ENCODE measurements around the gene GALNT11. TPM values are rescaled to one million over a fixed set of nuclear protein-coding genes. Genes with fewer than 3 reads are reported as not detected.
A peak's percentile ranks its signal among the peaks of the same experiment; 100 is the strongest.

GALNT11 gene
- total RNA-seq, 1 donor from 2014 or later = 9.0 TPM

DNA sequence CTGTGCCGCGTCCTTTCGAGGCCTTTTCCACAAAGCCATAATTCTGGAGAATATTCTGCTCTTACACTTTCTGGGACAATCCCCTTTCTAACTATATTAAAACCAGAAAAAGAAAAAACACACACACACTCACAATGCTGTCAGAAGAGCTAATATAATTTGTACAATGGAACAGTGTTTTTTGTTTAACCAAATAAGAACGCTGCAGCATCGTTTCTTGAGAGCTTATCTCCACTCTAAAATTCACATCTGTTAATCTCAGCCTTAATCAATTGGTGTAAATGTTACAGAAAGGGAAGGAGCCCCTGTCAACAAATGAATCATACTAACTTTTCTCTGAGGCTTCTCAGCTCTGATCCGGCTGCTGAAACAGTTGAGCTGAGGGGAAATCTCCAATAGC is 123.9 kb downstream of the GALNT11 start:
- H3K36me3 Mint-ChIP-seq (ENCODE audit: low read depth) = peaks cover 87% of the 10 kb centered on the region
- no peak for DNase-seq
- ChIA-PET CTCF (interaction anchor here (0.7 kb wide), 1 partner anchor 10 kb away, joined by 3 read pairs; no protein-coding TSS in a partner anchor), POLR2A (interaction anchor here (0.5 kb wide), 1 partner anchor 280 kb away, joined by 3 read pairs; no protein-coding TSS in a partner anchor)
- no peak overlapping the region for H3K27ac Mint-ChIP-seq
- intact Hi-C loops (cut with micrococcal nuclease) = loop anchor here (5.0 kb wide), 1 partner anchor 558 kb away; no protein-coding TSS in a partner anchor
- peaks cover 3% of the 10 kb centered on the region for H3K4me1 Mint-ChIP-seq
- no peaks in the 10 kb centered on the region for H3K27me3 Mint-ChIP-seq
- no peak for ATAC-seq (ENCODE audit: low read depth)
- no peaks in the 10 kb centered on the region for H3K9me3 Mint-ChIP-seq
- no peak overlapping the region for H3K4me3 Mint-ChIP-seq
- TF ChIP-seq, protein P1, sequence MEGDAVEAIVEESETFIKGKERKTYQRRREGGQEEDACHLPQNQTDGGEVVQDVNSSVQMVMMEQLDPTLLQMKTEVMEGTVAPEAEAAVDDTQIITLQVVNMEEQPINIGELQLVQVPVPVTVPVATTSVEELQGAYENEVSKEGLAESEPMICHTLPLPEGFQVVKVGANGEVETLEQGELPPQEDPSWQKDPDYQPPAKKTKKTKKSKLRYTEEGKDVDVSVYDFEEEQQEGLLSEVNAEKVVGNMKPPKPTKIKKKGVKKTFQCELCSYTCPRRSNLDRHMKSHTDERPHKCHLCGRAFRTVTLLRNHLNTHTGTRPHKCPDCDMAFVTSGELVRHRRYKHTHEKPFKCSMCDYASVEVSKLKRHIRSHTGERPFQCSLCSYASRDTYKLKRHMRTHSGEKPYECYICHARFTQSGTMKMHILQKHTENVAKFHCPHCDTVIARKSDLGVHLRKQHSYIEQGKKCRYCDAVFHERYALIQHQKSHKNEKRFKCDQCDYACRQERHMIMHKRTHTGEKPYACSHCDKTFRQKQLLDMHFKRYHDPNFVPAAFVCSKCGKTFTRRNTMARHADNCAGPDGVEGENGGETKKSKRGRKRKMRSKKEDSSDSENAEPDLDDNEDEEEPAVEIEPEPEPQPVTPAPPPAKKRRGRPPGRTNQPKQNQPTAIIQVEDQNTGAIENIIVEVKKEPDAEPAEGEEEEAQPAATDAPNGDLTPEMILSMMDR (IDR thresholded peaks at IDR 0.05) = no peak

DNA sequence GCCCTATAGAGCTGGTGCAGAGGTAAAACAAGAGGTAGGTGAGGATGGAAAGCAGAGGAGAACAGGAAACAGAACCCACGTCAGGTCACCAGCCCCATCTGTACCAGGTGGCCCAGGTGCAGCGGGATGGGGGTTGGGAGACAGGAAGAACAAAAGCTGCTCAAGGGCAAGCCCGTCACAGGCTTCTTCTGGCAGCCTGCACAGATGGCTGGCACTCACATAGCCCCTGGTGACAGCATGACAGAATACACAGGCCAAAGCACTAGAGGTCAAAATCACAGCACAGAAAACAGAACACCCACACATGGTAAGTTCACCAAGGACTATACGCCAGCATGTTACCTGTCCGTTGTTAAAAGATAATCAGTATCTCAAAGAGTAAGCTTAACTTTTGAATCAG is 126.8 kb downstream of the GALNT11 start:
- POLR2A ChIA-PET = no interaction called here
- no peaks in the 10 kb centered on the region for H3K4me1 Mint-ChIP-seq
- ATAC-seq (ENCODE audit: low read depth) (no peak), DNase-seq (no peak)
- H3K27ac Mint-ChIP-seq = no peak overlapping the region
- CTCF ChIA-PET = no interaction called here
- TF ChIP-seq, protein P1 (IDR thresholded peaks at IDR 0.05) = no peak
- H3K27me3 Mint-ChIP-seq = no peaks in the 10 kb centered on the region
- intact Hi-C loops (cut with micrococcal nuclease) = no loop called here
- H3K36me3 Mint-ChIP-seq (ENCODE audit: low read depth) = peaks cover 81% of the 10 kb centered on the region
- H3K9me3 Mint-ChIP-seq = no peaks in the 10 kb centered on the region
- H3K4me3 Mint-ChIP-seq = no peak overlapping the region

DNA sequence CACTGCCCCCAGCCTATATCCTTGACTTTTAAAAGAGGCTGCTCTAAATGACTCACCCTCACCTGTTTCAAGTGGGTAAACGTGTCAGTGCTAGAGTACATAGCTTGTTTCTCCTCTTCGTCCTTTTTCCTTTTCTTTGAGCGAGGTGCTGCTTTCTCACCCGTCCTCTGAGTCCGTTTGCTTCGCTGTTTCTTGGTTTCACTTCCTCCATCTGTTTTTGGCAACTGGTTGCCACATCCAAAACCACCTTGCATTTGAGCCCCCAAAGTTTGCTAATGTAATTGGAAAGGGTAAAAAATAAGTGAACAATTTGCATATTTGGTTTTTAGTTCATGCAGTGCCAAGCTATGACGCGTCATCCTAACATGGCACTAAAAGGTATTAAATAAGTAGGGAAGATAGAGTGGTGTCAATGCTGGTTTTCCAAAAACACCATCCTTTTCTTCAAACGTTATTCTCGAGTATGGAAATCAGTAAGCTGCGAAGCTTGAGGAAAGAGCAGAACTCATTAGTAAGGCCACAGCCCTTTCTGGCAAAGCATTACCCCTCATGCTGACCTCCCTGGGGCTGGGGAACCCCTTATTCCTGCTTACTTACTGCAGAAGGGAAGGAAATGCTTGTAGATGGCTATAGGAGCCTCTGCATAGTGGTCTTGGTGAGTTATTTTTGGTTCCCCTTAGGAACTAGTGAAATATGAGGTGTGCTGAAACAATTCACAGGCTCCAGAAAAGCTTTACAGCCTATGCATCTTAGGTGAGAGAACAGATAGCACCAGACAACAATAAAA is 133.5 kb downstream of the GALNT11 start:
- H3K9me3 Mint-ChIP-seq = no peaks in the 10 kb centered on the region
- DNase-seq (peak; percentile 34), ATAC-seq (ENCODE audit: low read depth) (peak; percentile 86)
- intact Hi-C loops (cut with micrococcal nuclease) = loop anchor here (2.0 to 5.0 kb wide), 3 partner anchors 18 to 518 kb away; partner anchors contain the start of genes PRKAG2 and XRCC2
- ChIA-PET CTCF (interaction anchor here (1.0 to 1.4 kb wide), 3 partner anchors 14 to 133 kb away, joined by 3 read pairs; partner anchors contain the start of gene GALNT11), POLR2A (interaction anchor here (0.6 to 2.2 kb wide), 5 partner anchors 11 to 639 kb away, joined by 3 to 15 read pairs (median 5); partner anchors contain the start of gene RHEB)
- peak overlapping the region; percentile 83 for H3K27ac Mint-ChIP-seq
- TF ChIP-seq, protein P1 (IDR thresholded peaks at IDR 0.05) = no peak
- peaks cover 62% of the 10 kb centered on the region for H3K36me3 Mint-ChIP-seq (ENCODE audit: low read depth)
- H3K4me1 Mint-ChIP-seq = peaks cover 41% of the 10 kb centered on the region
- no peaks in the 10 kb centered on the region for H3K27me3 Mint-ChIP-seq
- H3K4me3 Mint-ChIP-seq = peak overlapping the region; percentile 39

DNA sequence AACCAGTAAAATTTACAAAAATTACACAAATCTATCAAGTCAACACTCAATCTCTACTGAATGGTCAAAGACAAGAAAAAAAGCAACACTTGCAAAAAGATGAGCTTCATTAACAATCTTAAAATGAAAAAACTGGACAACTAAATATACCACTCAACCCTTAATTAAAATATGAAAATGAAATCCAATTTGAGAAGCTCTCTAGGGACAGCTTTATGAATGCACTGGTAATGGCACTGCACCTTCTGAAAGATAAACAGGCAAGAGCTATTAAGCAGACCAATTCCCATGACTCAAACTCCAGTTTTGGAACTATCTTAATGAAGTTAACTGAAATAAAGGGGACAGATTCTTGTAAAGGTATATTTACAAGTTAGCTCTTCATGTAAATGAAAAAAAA is 135.7 kb downstream of the GALNT11 start:
- Mint-ChIP-seq H3K4me3 (no peak overlapping the region), H3K4me1 (peaks cover 41% of the 10 kb centered on the region), H3K9me3 (no peaks in the 10 kb centered on the region), H3K36me3 (ENCODE audit: low read depth) (peaks cover 58% of the 10 kb centered on the region), H3K27ac (peak overlapping the region; percentile 35), H3K27me3 (no peaks in the 10 kb centered on the region)
- TF ChIP-seq, protein P1 (IDR thresholded peaks at IDR 0.05) = no peak
- ChIA-PET POLR2A (interaction anchor here (0.6 kb wide), 1 partner anchor 111 kb away, joined by 3 read pairs; no protein-coding TSS in a partner anchor), CTCF (no interaction called here)
- no peak for DNase-seq
- no peak for ATAC-seq (ENCODE audit: low read depth)
- intact Hi-C loops (cut with micrococcal nuclease) = no loop called here

DNA sequence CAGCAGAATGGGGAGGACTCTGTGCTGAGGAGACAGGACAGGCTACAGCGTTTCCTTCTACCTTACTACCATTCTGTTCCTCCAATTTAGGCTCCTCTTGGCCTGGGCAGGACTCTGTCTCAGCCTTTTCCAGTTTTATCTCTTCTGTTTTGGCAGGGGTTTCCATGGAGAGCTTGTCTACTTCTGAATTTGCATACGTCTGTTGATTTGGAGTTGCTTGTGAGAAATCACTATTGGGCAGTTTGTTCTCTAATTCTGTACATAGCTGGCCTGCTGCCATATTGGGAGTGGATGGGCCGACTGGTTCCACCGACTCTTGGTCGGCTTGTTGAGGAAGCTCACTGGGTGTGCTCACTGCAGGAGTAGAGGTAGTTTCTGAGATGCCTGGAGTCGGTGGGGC is 136.8 kb downstream of the GALNT11 start:
- ATAC-seq (ENCODE audit: low read depth) (no peak), DNase-seq (no peak)
- no peak overlapping the region for H3K4me3 Mint-ChIP-seq
- H3K4me1 Mint-ChIP-seq = peaks cover 41% of the 10 kb centered on the region
- H3K27ac Mint-ChIP-seq = peak overlapping the region; percentile 3
- no peaks in the 10 kb centered on the region for H3K9me3 Mint-ChIP-seq
- POLR2A ChIA-PET = no interaction called here
- intact Hi-C loops (cut with micrococcal nuclease) = no loop called here
- TF ChIP-seq, protein P1 (IDR thresholded peaks at IDR 0.05) = no peak
- CTCF ChIA-PET = no interaction called here
- peaks cover 59% of the 10 kb centered on the region for H3K36me3 Mint-ChIP-seq (ENCODE audit: low read depth)
- no peaks in the 10 kb centered on the region for H3K27me3 Mint-ChIP-seq
